ENCODE data around the gene EVA1C. TPM values are rescaled to one million over a fixed set of nuclear protein-coding genes. Genes with fewer than 3 reads are reported as not detected.
A peak's percentile ranks its signal among the peaks of the same experiment; 100 is the strongest.

EVA1C gene
- total and polyA plus RNA-seq, 9 of the 15 experiments (the other 6 are each of a cell fraction or from before 2014, with no cell fraction given) = 0.22 TPM; not detected in 8

DNA sequence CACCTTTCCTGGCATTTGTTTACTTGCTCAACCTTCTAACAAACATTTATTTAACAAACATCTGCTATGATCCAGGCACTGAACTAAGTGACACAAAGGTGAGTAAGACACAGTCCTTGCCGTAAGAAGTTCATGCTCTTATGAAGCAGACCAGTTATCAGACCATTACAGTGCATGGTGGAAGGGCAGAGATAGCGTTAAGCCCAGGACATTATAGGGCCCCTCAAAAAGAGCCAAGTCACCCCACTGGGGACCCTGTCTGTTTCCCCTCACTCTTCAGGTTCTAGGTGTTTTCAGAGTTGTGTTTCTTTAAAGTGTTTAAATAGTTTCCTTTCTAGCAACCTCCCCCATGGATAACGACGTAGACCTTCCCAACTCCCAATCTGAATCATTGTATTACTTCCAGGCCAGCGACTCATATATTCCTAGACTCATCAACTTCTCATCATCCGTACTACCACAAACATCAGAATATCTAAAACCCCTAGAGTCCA lies 133.5 kb downstream of the EVA1C start (continued):
- no peak for TF ChIP-seq WHSC1 (IDR thresholded peaks at IDR 0.05; ENCODE audit: low read length)
- TF ChIP-seq, protein P1, sequence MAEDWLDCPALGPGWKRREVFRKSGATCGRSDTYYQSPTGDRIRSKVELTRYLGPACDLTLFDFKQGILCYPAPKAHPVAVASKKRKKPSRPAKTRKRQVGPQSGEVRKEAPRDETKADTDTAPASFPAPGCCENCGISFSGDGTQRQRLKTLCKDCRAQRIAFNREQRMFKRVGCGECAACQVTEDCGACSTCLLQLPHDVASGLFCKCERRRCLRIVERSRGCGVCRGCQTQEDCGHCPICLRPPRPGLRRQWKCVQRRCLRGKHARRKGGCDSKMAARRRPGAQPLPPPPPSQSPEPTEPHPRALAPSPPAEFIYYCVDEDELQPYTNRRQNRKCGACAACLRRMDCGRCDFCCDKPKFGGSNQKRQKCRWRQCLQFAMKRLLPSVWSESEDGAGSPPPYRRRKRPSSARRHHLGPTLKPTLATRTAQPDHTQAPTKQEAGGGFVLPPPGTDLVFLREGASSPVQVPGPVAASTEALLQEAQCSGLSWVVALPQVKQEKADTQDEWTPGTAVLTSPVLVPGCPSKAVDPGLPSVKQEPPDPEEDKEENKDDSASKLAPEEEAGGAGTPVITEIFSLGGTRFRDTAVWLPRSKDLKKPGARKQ (CRISPR knock-in tag; IDR thresholded peaks at IDR 0.05) = no peak
- TF ChIP-seq TFAP4 (CRISPR knock-in tag; IDR thresholded peaks at IDR 0.05; ENCODE audit: borderline replicate concordance) = no peak
- TF ChIP-seq BRD4 (IDR thresholded peaks at IDR 0.05) = peak; percentile 38; the same call in 1 of the 2 replicates
- no peak for TF ChIP-seq ETS2 (tag; IDR thresholded peaks at IDR 0.05; ENCODE audit: borderline replicate concordance, poor library complexity, severe bottlenecking)
- peak; percentile 72; the same call in 1 of the 2 replicates for TF ChIP-seq MBD2 (IDR thresholded peaks at IDR 0.05; ENCODE audit: borderline replicate concordance, low read depth)
- TF ChIP-seq MAX (CRISPR knock-in tag; IDR thresholded peaks at IDR 0.05) = no peak
- TF ChIP-seq TCF3 (CRISPR knock-in tag; IDR thresholded peaks at IDR 0.05) = peak; percentile 95
- no peak for TF ChIP-seq HEY1 (CRISPR knock-in tag; IDR thresholded peaks at IDR 0.05; ENCODE audit: borderline replicate concordance)
- TF ChIP-seq KAT7 (CRISPR knock-in tag; IDR thresholded peaks at IDR 0.05; ENCODE audit: borderline replicate concordance) = no peak
- TF ChIP-seq EZH2 (IDR thresholded peaks at IDR 0.05; ENCODE audit: borderline replicate concordance, low read depth, low read length) = no peak
- TF ChIP-seq NONO (IDR thresholded peaks at IDR 0.05; ENCODE audit: low read depth in 2 of 2, low read length in 1 of 2) = no peak
- no peak for TF ChIP-seq RBM34 (IDR thresholded peaks at IDR 0.05; ENCODE audit: borderline replicate concordance, insufficient read depth, low read length)
- peak; percentile 32 for TF ChIP-seq HMGN3 (IDR thresholded peaks at IDR 0.05; ENCODE audit: borderline replicate concordance, extremely low read depth, insufficient read length, low read depth, low read length)
- TF ChIP-seq, protein P2, sequence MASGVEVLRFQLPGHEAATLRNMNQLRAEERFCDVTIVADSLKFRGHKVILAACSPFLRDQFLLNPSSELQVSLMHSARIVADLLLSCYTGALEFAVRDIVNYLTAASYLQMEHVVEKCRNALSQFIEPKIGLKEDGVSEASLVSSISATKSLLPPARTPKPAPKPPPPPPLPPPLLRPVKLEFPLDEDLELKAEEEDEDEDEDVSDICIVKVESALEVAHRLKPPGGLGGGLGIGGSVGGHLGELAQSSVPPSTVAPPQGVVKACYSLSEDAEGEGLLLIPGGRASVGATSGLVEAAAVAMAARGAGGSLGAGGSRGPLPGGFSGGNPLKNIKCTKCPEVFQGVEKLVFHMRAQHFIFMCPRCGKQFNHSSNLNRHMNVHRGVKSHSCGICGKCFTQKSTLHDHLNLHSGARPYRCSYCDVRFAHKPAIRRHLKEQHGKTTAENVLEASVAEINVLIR (CRISPR knock-in tag; IDR thresholded peaks at IDR 0.05) = no peak
- 0 out of 2 replicates have a peak, but pooled peaks have one; percentile 43 for TF ChIP-seq ZNF583 (CRISPR knock-in tag; IDR thresholded peaks at IDR 0.05)
